Right lobe of liver (tissue), 6 donors: Measurements from ENCODE around the gene C3AR1. TPM values are rescaled to one million over a fixed set of nuclear protein-coding genes. Genes with fewer than 3 reads are reported as not detected.
A peak's percentile ranks its signal among the peaks of the same experiment; 100 is the strongest.
"Not testable (repeated sequence)": the region's sequence is repeated elsewhere in the genome, so short reads cannot be mapped to it uniquely, and the experiment has no call there.

Source experiments
- ATAC-seq, 4 donors: fragments of 200-7000 bp; cut with Tn5 transposase; one replicate each; pipeline ENCODE4 v1.9.1; 2020; ENCODE audit warnings: mild to moderate bottlenecking in 4 of 4, moderate library complexity in 4 of 4
- DNase-seq, 3 donors: peaks; one replicate each; pipeline ENCODE4 v3.0.0-alpha.2; 2020
- H3K27ac ChIP-seq, 3 donors: fragments of 200-600 bp; one replicate each; pipeline ENCODE4 v1.8.0; 2022
- H3K27me3 ChIP-seq, 2 donors: fragments of 200-600 bp; one replicate each; pipeline ENCODE4 v1.8.0; 2022
- H3K36me3 ChIP-seq, 4 donors: fragments of 200-600 bp; sonication (generic) in 1 of 4; one replicate each; pipeline versions ENCODE4 v1.5.1 to v1.8.0; 2017 to 2022; ENCODE audit warnings: control low read depth in 1 of 4
- H3K4me1 ChIP-seq, 4 donors: fragments of 200-600 bp; sonication (generic) in 1 of 4; one replicate each; pipeline versions ENCODE4 v1.5.1 to v1.8.0; 2017 to 2022; ENCODE audit warnings: control low read depth in 1 of 4
- H3K4me3 ChIP-seq, 3 donors: fragments of 200-600 bp; one replicate each; pipeline ENCODE4 v1.8.0; 2022
- H3K9me3 ChIP-seq, 4 donors: fragments of 200-600 bp; sonication (generic) in 1 of 4; one replicate each; pipeline versions ENCODE4 v1.5.1 to v1.8.0; 2017 to 2022; ENCODE audit warnings: control low read depth in 1 of 4
- POLR2A ChIP-seq: fragments of 450-650 bp; IDR thresholded peaks from one replicate; pipeline ENCODE4 v1.6.1; 2017; ENCODE audit warnings: antibody characterized with exemption, mild to moderate bottlenecking
- WGBS: methylation state at CpG from one replicate; pipeline ENCODE4 v1.1.6; 2018; ENCODE audit warnings: low coverage, low lambda C conversion rate; ENCODE audit not compliant: insufficient coverage; ENCODE audit errors: missing lambda C conversion rate; 5-methylcytosine and 5-hydroxymethylcytosine counted together
- intact Hi-C, 2 donors: fragments of 100-400 bp; cut with DNase I; formaldehyde crosslinking; loops; one replicate each; pipeline versions ENCODE4 v1.11.2 to v1.14.1; 2022
- total RNA-seq, 6 experiments: library from RNA; depleted of rRNA in 2 of 6; stranded (reverse); fragments of >200 nt in 2 of 6; fragmentation: NEBNext Ultra II Directional in 3 of 6; extraction: Animal tissue kit (Norgen Biotek cat#: 25700) in 3 of 6; gene quantifications; one replicate each; pipeline versions ENCODE4 v1.1.0 to v1.2.4, GENCODE V29; 2016 to 2023
- TF ChIP-seq, protein P1 (sequence below), 4 donors: fragments of 200-600 bp in 3 of 4; fragments of 450-650 bp in 1 of 4; IDR thresholded peaks; one replicate each; pipeline versions ENCODE4 v1.5.1 to v1.8.0; 2016 to 2022; ENCODE audit warnings: antibody characterized with exemption in 4 of 4, mild to moderate bottlenecking in 2 of 4
- donor health status: DM: no; HTN: yes; CAD: no.
- donor health status: DM: no; HTN: no; CAD: no.
- donor health status: DM: no; HTN: no; CAD: no.
- donor health status: DM: no; HTN: yes; CAD: no.
- donor health status: DM: no; HTN: yes; CAD: no.

The C3AR1 gene
- total RNA-seq, 6 experiments from 2014 or later, result 2.0 to 11.9 (median 3.8) TPM

DNA sequence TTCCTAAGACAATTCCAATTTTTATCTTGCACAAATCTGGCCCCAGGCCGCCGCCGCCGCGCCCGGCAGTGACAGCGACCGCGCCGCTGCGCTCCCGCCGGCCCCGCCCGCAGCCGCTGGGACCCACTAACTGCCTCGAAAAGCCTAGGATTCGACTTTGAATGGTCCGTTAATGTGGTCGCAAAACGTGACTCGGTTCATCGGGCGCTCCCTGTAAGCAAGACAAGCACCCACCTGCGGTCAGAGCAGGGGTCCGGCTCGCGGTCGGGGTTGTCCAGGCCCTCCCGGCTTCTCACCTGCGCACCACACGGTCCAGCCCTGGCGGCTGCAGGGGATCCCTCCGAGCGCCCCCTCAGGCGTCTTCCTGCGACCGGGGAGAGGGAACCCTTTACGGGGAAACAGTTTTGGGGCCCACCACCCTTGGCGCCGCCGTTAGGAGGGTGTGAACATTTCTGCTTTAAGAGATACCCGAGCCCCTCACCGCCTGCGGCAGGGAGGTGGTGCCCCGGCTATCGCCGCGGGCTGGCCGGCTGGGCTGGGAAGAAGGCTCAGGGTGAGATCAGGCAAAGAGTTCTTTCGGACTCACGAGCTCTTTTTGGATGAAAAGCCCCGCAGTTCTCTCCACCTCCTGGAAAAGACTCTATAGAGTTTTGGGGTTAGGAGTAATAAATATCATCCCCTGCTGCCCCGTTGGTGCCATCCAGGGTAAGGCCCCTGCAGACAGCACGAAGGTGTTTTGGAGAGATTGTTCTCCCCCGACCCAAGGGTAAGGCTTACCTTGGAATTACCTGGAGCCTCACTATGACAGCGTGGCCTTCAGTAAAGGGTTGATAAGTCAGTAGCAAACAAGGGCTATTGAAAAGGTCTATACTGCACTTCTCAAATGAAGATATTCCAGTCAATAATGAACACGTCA lies 47.2 kb downstream of the C3AR1 start:
- Histone ChIP-seq H3K4me3 (peak overlapping the region in 2 of 3 donors; percentile 3 to 14), H3K4me1 (peaks cover 0 to 8% (median 0%) of the 10 kb centered on the region in 4 donors), H3K27ac (no peak overlapping the region), H3K27me3 (peaks cover 0 to 8% of the 10 kb centered on the region in 2 donors), H3K36me3 (no peaks in the 10 kb centered on the region), H3K9me3 (no peaks in the 10 kb centered on the region)
- ATAC-seq (peak; percentile 25 to 36 (median 32)), DNase-seq (no peak)
- intact Hi-C loops, result no loop called here
- no peak for TF ChIP-seq POLR2A
- TF ChIP-seq, protein P1, sequence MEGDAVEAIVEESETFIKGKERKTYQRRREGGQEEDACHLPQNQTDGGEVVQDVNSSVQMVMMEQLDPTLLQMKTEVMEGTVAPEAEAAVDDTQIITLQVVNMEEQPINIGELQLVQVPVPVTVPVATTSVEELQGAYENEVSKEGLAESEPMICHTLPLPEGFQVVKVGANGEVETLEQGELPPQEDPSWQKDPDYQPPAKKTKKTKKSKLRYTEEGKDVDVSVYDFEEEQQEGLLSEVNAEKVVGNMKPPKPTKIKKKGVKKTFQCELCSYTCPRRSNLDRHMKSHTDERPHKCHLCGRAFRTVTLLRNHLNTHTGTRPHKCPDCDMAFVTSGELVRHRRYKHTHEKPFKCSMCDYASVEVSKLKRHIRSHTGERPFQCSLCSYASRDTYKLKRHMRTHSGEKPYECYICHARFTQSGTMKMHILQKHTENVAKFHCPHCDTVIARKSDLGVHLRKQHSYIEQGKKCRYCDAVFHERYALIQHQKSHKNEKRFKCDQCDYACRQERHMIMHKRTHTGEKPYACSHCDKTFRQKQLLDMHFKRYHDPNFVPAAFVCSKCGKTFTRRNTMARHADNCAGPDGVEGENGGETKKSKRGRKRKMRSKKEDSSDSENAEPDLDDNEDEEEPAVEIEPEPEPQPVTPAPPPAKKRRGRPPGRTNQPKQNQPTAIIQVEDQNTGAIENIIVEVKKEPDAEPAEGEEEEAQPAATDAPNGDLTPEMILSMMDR (IDR thresholded peaks at IDR 0.05), result no peak
- WGBS, result 4% methylated on average over 21 of the region's 58 CpGs

DNA sequence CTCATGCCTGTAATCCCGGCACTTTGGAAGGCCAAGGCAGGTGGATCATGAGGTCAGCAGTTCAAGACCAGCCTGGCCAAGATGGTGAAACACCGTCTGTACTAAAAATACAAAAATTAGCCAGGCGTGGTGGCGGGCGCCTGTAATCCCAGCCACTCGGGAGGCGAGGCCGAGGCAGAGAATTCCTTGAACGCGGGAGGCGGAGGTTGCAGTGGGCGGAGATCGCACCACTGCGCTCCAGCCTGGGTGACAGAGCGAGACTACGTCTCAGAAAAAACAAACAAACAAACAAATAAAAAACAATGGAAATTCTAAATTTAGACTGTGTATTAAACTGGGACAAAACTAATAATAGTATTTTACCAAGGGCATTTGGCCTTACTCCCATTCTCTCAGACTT lies 47.9 kb downstream of the C3AR1 start:
- not testable (repeated sequence) for H3K27ac ChIP-seq

DNA sequence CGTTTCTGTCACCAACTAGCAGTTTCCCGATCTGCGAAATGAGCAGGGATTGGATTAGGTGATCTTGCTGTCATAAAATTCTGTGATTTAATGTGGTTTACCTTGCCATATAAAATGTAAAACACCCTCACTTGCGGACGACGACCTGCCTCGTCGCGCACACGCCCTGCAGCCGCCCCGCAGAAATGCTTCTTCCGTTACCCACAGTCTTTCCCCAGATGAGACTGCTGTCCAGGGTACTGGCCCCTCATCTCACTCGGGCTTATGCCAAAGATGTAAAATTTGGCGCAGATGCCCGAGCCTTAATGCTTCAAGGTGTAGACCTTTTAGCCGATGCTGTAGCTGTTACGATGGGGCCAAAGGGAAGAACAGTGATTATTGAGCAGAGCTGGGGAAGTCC lies 51.3 kb downstream of the C3AR1 start:
- peaks cover 0 to 11% of the 10 kb centered on the region in 2 donors for H3K27me3 ChIP-seq
- WGBS, result 61% methylated on average over 18 of the region's 18 CpGs
- no peak for ATAC-seq

More for the DNA sequence above, 47.9 kb downstream of the C3AR1 start:
- H3K27me3 ChIP-seq, intact Hi-C loops, H3K36me3 ChIP-seq, H3K4me1 ChIP-seq, ATAC-seq, DNase-seq, H3K9me3 ChIP-seq: not testable (repeated sequence)
- WGBS, result 62% methylated on average over 16 of the region's 16 CpGs
- H3K4me3 ChIP-seq, result peak overlapping the region in 1 of 3 donors; percentile 14

DNA sequence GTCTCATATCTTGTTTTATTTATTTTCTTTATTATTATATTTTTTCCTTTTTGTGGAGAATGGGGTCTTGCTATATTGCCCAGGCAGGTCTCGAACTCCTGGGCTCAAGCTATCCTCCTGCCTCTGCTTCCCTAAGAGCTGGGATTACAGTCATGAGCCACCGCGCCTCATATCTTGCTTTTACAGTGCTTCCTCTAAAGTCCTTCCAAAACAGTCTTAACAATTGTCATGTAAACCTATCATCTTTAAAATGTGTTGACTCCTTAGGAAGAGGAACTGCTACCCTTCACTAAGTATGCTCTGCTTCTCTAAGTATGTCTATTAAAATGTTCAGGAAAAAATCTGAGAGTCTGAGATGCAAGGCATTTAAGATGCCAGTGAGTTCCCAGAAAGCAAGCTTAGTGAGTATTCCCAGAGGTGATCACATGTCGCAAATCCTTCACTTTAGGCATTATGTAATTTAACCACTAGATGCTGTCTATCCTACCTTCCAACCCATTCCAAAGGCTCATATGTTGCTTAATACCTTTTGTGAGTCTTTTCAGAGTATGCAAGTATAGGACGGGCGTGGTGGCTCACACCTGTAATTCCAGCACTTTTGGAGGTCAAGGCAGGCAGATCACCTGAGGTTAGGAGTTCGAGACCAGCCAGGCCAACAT lies 53.4 kb downstream of the C3AR1 start:
- ATAC-seq (no peak), DNase-seq (no peak)
- Histone ChIP-seq H3K27ac (no peak overlapping the region), H3K27me3 (peaks cover 0 to 4% of the 10 kb centered on the region in 2 donors), H3K4me1 (no peaks in the 10 kb centered on the region), H3K9me3 (no peaks in the 10 kb centered on the region), H3K36me3 (no peaks in the 10 kb centered on the region), H3K4me3 (no peak overlapping the region)
- TF ChIP-seq POLR2A, result no peak
- TF ChIP-seq, protein P1 (IDR thresholded peaks at IDR 0.05), result no peak
- intact Hi-C loops, result no loop called here
- WGBS, result 72% methylated on average over 7 of the region's 7 CpGs

More for the DNA sequence above, 51.3 kb downstream of the C3AR1 start:
- TF ChIP-seq, protein P1 (IDR thresholded peaks at IDR 0.05), result no peak
- no peak for TF ChIP-seq POLR2A
- intact Hi-C loops, result no loop called here
- no peak overlapping the region for H3K4me3 ChIP-seq
- peaks cover 0 to 8% (median 0%) of the 10 kb centered on the region in 4 donors for H3K4me1 ChIP-seq
- no peaks in the 10 kb centered on the region for H3K36me3 ChIP-seq
- no peak overlapping the region for H3K27ac ChIP-seq
- no peak for DNase-seq
- no peaks in the 10 kb centered on the region for H3K9me3 ChIP-seq

DNA sequence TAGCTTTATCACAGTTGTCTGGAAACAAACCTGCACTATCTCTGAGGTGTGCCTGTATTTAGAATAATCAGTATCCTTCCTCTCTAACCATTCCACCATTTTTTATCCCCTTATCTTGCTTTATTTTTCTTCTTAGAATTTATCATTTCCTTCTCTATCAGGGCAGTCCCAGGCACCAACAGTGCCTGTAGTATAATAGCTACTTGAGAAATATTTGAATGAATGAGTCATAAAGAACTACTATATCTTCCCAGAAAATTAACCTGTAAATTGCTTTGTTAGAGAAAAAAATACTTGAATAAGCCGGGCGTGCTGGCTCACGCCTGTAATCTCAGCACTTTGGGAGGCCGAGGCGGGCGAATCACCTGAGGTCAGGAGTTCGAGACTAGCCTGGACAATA lies 54.8 kb downstream of the C3AR1 start:
- DNase-seq (no peak), ATAC-seq (no peak)
- H3K36me3 ChIP-seq, result no peaks in the 10 kb centered on the region
- H3K27me3 ChIP-seq, result peaks cover 0 to 4% of the 10 kb centered on the region in 2 donors
- WGBS, result 86% methylated on average over 7 of the region's 7 CpGs
- no peak for TF ChIP-seq POLR2A
- TF ChIP-seq, protein P1 (IDR thresholded peaks at IDR 0.05), result no peak
- H3K4me1 ChIP-seq, result no peaks in the 10 kb centered on the region
- no peak overlapping the region for H3K4me3 ChIP-seq
- H3K27ac ChIP-seq, result no peak overlapping the region
- no peaks in the 10 kb centered on the region for H3K9me3 ChIP-seq
- intact Hi-C loops, result no loop called here
